HG02885 (cell line): ENCODE measurements around the gene CLNS1A.
"Not testable (repeated sequence)": the region's sequence is repeated elsewhere in the genome, so short reads cannot be mapped to it uniquely, and the experiment has no call there.

Source experiments
- ATAC-seq: cut with Tn5 transposase; IDR thresholded peaks from one replicate; pipeline ENCODE4 v1.9.1; 2021; ENCODE audit warnings: mild to moderate bottlenecking; ENCODE audit not compliant: unreplicated experiment, poor library complexity

Gene CLNS1A

GRCh38 chr11:77637345-77638165 is at the start of gene CLNS1A:
Gene CLNS1A (minus strand): TSS chr11:77637794. CDS start chr11:77637714, 80 bp downstream.
- peak; percentile 97 for ATAC-seq

- ATAC-seq, result no peak
These were observed 49.5 kb upstream of the CLNS1A start for GRCh38 chr11:77687088-77687487.

GRCh38 chr11:77677138-77677537 is 39.5 kb upstream of the CLNS1A start:
- no peak for ATAC-seq

GRCh38 chr11:77672264-77672663 is 34.7 kb upstream of the CLNS1A start:
- ATAC-seq, result no peak

GRCh38 chr11:77669848-77670511 is 32.4 kb upstream of the CLNS1A start:
- no peak for ATAC-seq

GRCh38 chr11:77668760-77669159 is 31.2 kb upstream of the CLNS1A start:
- no peak for ATAC-seq

- ATAC-seq, result no peak
These were observed 27.8 kb upstream of the CLNS1A start for GRCh38 chr11:77665240-77665965.

GRCh38 chr11:77661670-77662069 is 24.1 kb upstream of the CLNS1A start:
- ATAC-seq, result no peak

GRCh38 chr11:77660947-77661346 is 23.4 kb upstream of the CLNS1A start:
- no peak for ATAC-seq

GRCh38 chr11:77658213-77659013 is 20.8 kb upstream of the CLNS1A start:
- ATAC-seq, result no peak

GRCh38 chr11:77656362-77656761 is 18.8 kb upstream of the CLNS1A start:
- ATAC-seq, result no peak

GRCh38 chr11:77654770-77655434 is 17.3 kb upstream of the CLNS1A start:
- ATAC-seq, result no peak

- no peak for ATAC-seq
These were observed 12.5 kb upstream of the CLNS1A start for GRCh38 chr11:77650123-77650522.

- ATAC-seq, result no peak
These were observed 10.2 kb upstream of the CLNS1A start for GRCh38 chr11:77647654-77648305.

GRCh38 chr11:77644887-77645286 is 7.3 kb upstream of the CLNS1A start:
- ATAC-seq, result no peak

GRCh38 chr11:77642228-77642627 is 4.6 kb upstream of the CLNS1A start:
- ATAC-seq, result no peak

GRCh38 chr11:77636731-77637344 is 756 bp downstream of the CLNS1A start:
- ATAC-seq, result no peak

GRCh38 chr11:77633926-77634325 is 3.7 kb downstream of the CLNS1A start:
- ATAC-seq, result not testable (repeated sequence)
